OCI-LY1 (cell line): ENCODE results near the gene LDAH.

Experiments
- H2AFZ ChIP-seq: fragments of 200-600 bp; sonication (generic), shearing (Covaris generic); 2 replicates; pipeline ENCODE4 v1.6.0; 2014; ENCODE audit warnings: antibody characterized with exemption, mild to moderate bottlenecking, low read length
- H3F3A ChIP-seq: fragments of 200-600 bp; sonication (generic), shearing (Covaris generic); 2 replicates; pipeline ENCODE4 v1.6.0; 2014; ENCODE audit warnings: mild to moderate bottlenecking, antibody characterized with exemption, low read length, moderate library complexity; ENCODE audit not compliant: insufficient read depth
- H3K27ac ChIP-seq: fragments of 200-600 bp; sonication (generic); 2 replicates; pipeline ENCODE4 v1.5.1; 2014; ENCODE audit warnings: low read length, mixed run types, mild to moderate bottlenecking, low read depth; ENCODE audit not compliant: poor library complexity, severe bottlenecking
- H3K27me3 ChIP-seq: fragments of 200-600 bp; sonication (generic); 2 replicates; pipeline ENCODE4 v1.6.0; 2014; ENCODE audit warnings: antibody characterized with exemption, mild to moderate bottlenecking, low read length, moderate library complexity; ENCODE audit not compliant: insufficient read depth
- H3K36me3 ChIP-seq: fragments of 200-600 bp; sonication (generic); 2 replicates; pipeline ENCODE4 v1.6.1; 2014; ENCODE audit warnings: mild to moderate bottlenecking, antibody characterized with exemption, low read length, moderate library complexity, mixed read lengths; ENCODE audit not compliant: insufficient read depth
- H3K4me1 ChIP-seq: fragments of 200-600 bp; sonication (generic); 2 replicates; pipeline ENCODE4 v1.5.1; 2014; ENCODE audit warnings: mild to moderate bottlenecking, low read length, moderate library complexity; ENCODE audit not compliant: insufficient read depth, severe bottlenecking
- H3K4me2 ChIP-seq: fragments of 200-600 bp; sonication (generic), shearing (Covaris generic); 2 replicates; pipeline ENCODE4 v1.6.1; 2014; ENCODE audit warnings: low read length
- H3K4me3 ChIP-seq: fragments of 200-600 bp; sonication (generic); 2 replicates; pipeline ENCODE4 v1.5.1; 2014; ENCODE audit warnings: low read length, low read depth, mild to moderate bottlenecking, mixed read lengths; ENCODE audit not compliant: poor library complexity, severe bottlenecking
- H3K79me2 ChIP-seq: fragments of 200-600 bp; shearing (Covaris generic); 2 replicates; pipeline ENCODE4 v1.6.1; 2016; ENCODE audit warnings: mixed run types, low read length, mixed read lengths; ENCODE audit not compliant: insufficient read depth
- H3K9ac ChIP-seq: fragments of 200-600 bp; sonication (generic), shearing (Covaris generic); 2 replicates; pipeline ENCODE4 v1.6.1; 2014; ENCODE audit warnings: mild to moderate bottlenecking, low read length, mixed read lengths
- H3K9me2 ChIP-seq: fragments of 200-600 bp; sonication (generic), shearing (Covaris generic); 2 replicates; pipeline ENCODE4 v1.6.1; 2014; ENCODE audit warnings: low read depth, mild to moderate bottlenecking, low read length, mixed read lengths
- H3K9me3 ChIP-seq: fragments of 200-600 bp; shearing (Covaris generic); 2 replicates; pipeline ENCODE4 v1.6.1; 2014; ENCODE audit warnings: low read length, mixed read lengths
- H4K20me1 ChIP-seq: fragments of 200-600 bp; sonication (generic), shearing (Covaris generic); 2 replicates; pipeline ENCODE4 v1.6.0; 2016; ENCODE audit warnings: mild to moderate bottlenecking, low read length; ENCODE audit not compliant: insufficient read depth
- CTCF ChIP-seq: fragments of 200-600 bp; sonication (generic), shearing (Covaris generic); IDR thresholded peaks from 2 replicates; pipeline ENCODE4 v1.5.1; 2017; ENCODE audit warnings: mild to moderate bottlenecking, antibody characterized with exemption, low read length, moderate library complexity, mixed read lengths
- EZH2 ChIP-seq: fragments of 200-600 bp; sonication (generic), shearing (Covaris generic); IDR thresholded peaks from 2 replicates; pipeline ENCODE4 v1.8.0; 2017; ENCODE audit warnings: borderline replicate concordance, mixed run types, mild to moderate bottlenecking, antibody characterized with exemption, low read length, moderate library complexity, mixed read lengths

Gene LDAH

GRCh38 chr2:20642055-20642971 lies 180.6 kb downstream of the LDAH start:
- H3K36me3 ChIP-seq: no peaks in the 10 kb centered on the region; the same call in 1 of the 2 replicates
- H3K27ac ChIP-seq: no peak overlapping the region
- no peaks in the 10 kb centered on the region for H3K9me2 ChIP-seq
- no peaks in the 10 kb centered on the region for H4K20me1 ChIP-seq
- H2AFZ ChIP-seq: no peak overlapping the region
- no peak overlapping the region for H3K9ac ChIP-seq
- H3K79me2 ChIP-seq: no peaks in the 10 kb centered on the region
- no peaks in the 10 kb centered on the region for H3F3A ChIP-seq
- no peaks in the 10 kb centered on the region for H3K27me3 ChIP-seq
- H3K9me3 ChIP-seq: no peaks in the 10 kb centered on the region
- H3K4me2 ChIP-seq: no peak overlapping the region
- no peaks in the 10 kb centered on the region for H3K4me1 ChIP-seq
- no peak for TF ChIP-seq EZH2
- peak; percentile 79 for TF ChIP-seq CTCF
- H3K4me3 ChIP-seq: no peak overlapping the region

GRCh38 chr2:20641123-20641985 lies 181.5 kb downstream of the LDAH start:
- Histone ChIP-seq H3K4me3 (no peak overlapping the region), H3K9me2 (no peaks in the 10 kb centered on the region), H4K20me1 (no peaks in the 10 kb centered on the region), H3K27ac (no peak overlapping the region), H3K4me1 (no peaks in the 10 kb centered on the region), H3K9ac (no peak overlapping the region), H3K4me2 (no peak overlapping the region), H3F3A (no peaks in the 10 kb centered on the region), H3K9me3 (no peaks in the 10 kb centered on the region), H3K36me3 (no peaks in the 10 kb centered on the region; the same call in 1 of the 2 replicates), H2AFZ (no peak overlapping the region), H3K27me3 (no peaks in the 10 kb centered on the region), H3K79me2 (no peaks in the 10 kb centered on the region)
- TF ChIP-seq CTCF (no peak), EZH2 (no peak)

- H3K4me3 ChIP-seq: no peak overlapping the region
- H3K9ac ChIP-seq: no peak overlapping the region
- H4K20me1 ChIP-seq: no peaks in the 10 kb centered on the region
- no peak overlapping the region for H3K4me2 ChIP-seq
- H3K27ac ChIP-seq: no peak overlapping the region
- TF ChIP-seq EZH2 (no peak), CTCF (no peak)
- no peak overlapping the region for H2AFZ ChIP-seq
- H3F3A ChIP-seq: no peaks in the 10 kb centered on the region
- H3K79me2 ChIP-seq: no peaks in the 10 kb centered on the region
- H3K36me3 ChIP-seq: no peaks in the 10 kb centered on the region; the same call in 1 of the 2 replicates
- no peaks in the 10 kb centered on the region for H3K4me1 ChIP-seq
- H3K9me2 ChIP-seq: no peaks in the 10 kb centered on the region
- no peaks in the 10 kb centered on the region for H3K9me3 ChIP-seq
- no peaks in the 10 kb centered on the region for H3K27me3 ChIP-seq
Observed at GRCh38 chr2:20640411-20641122, 182.3 kb downstream of the LDAH start.
